Stimulated activated naive B cell treated with anti-CD40 and anti-IgM and Interleukin-4, amounts not matched to agents 10 μg/mL and 1 μg/mL and 100 μg/mL, for 72 hours (primary cell): ENCODE results near the gene SPACA4.

Source experiments
- ATAC-seq, 2 donors: fragments of 150-1000 bp; cut with Tn5 transposase; replicated peaks; 2 replicates each; pipeline ENCODE4 v1.10.0; 2021; ENCODE audit warnings: moderate library complexity in 1 of 2
- DNase-seq: peaks from one replicate; pipeline ENCODE4 v3.0.0; 2021
- H3K27ac Mint-ChIP-seq: one replicate; pipeline ENCODE4 v1.8.0; 2022; ENCODE audit warnings: mild to moderate bottlenecking, mixed read lengths
- H3K27me3 Mint-ChIP-seq, 2 donors: one replicate each; pipeline ENCODE4 v1.8.0; 2022; ENCODE audit warnings: mixed read lengths in 2 of 2
- H3K36me3 Mint-ChIP-seq, 2 donors: one replicate each; pipeline ENCODE4 v1.8.0; 2022; ENCODE audit warnings: mixed read lengths in 2 of 2, mild to moderate bottlenecking in 1 of 2
- H3K4me1 Mint-ChIP-seq, 2 donors: one replicate each; pipeline ENCODE4 v1.8.0; 2022; ENCODE audit warnings: mixed read lengths in 2 of 2, mild to moderate bottlenecking in 1 of 2
- H3K4me3 Mint-ChIP-seq, 2 donors: one replicate each; pipeline ENCODE4 v1.8.0; 2022; ENCODE audit warnings: mild to moderate bottlenecking in 2 of 2, mixed read lengths in 2 of 2, moderate library complexity in 1 of 2
- H3K9me3 Mint-ChIP-seq, 2 donors: one replicate each; pipeline ENCODE4 v1.8.0; 2022; ENCODE audit warnings: mixed read lengths in 2 of 2, mild to moderate bottlenecking in 1 of 2

Gene SPACA4

GRCh38 chr19:48618916-48619691 lies 12.6 kb downstream of the SPACA4 start, which contains the start of the genes RPL18 and SPHK2:
RPL18 (minus strand) TSS chr19:48619178; CDS start chr19:48619143, 35 bp downstream.
SPHK2 (plus strand) TSS chr19:48619506; CDS start chr19:48620515, 1,009 bp downstream.
- H3K9me3 Mint-ChIP-seq, result no peaks in the 10 kb centered on the region
- H3K27ac Mint-ChIP-seq, result peak within 1 kb of the TSS; percentile 100
- H3K4me1 Mint-ChIP-seq, result peaks cover 44 to 72% of the 10 kb centered on the region in 2 donors
- H3K27me3 Mint-ChIP-seq, result no peaks in the 10 kb centered on the region
- peak within 1 kb of the TSS; percentile 89 to 99 for H3K4me3 Mint-ChIP-seq
- DNase-seq (peak; percentile 98), ATAC-seq (peak; percentile 86 to 89)
- H3K36me3 Mint-ChIP-seq, result peaks cover 58 to 70% of the 10 kb centered on the region in 2 donors

GRCh38 chr19:48619692-48620585 lies 13.4 kb downstream of the SPACA4 start:
- Mint-ChIP-seq H3K27me3 (no peaks in the 10 kb centered on the region), H3K4me1 (peaks cover 46 to 80% of the 10 kb centered on the region in 2 donors), H3K4me3 (peak overlapping the region; percentile 89 to 99), H3K27ac (peak overlapping the region; percentile 100), H3K36me3 (peaks cover 55 to 63% of the 10 kb centered on the region in 2 donors), H3K9me3 (no peaks in the 10 kb centered on the region)
- ATAC-seq (no peak), DNase-seq (no peak)

- DNase-seq, result no peak
- Mint-ChIP-seq H3K27ac (peak overlapping the region; percentile 94), H3K27me3 (no peaks in the 10 kb centered on the region), H3K4me3 (peak overlapping the region; percentile 87), H3K4me1 (peaks cover 48 to 72% of the 10 kb centered on the region in 2 donors), H3K36me3 (peaks cover 24 to 30% of the 10 kb centered on the region in 2 donors), H3K9me3 (no peaks in the 10 kb centered on the region)
- no peak for ATAC-seq
Measured at GRCh38 chr19:48623556-48624066, 17.1 kb downstream of the SPACA4 start.

DNA sequence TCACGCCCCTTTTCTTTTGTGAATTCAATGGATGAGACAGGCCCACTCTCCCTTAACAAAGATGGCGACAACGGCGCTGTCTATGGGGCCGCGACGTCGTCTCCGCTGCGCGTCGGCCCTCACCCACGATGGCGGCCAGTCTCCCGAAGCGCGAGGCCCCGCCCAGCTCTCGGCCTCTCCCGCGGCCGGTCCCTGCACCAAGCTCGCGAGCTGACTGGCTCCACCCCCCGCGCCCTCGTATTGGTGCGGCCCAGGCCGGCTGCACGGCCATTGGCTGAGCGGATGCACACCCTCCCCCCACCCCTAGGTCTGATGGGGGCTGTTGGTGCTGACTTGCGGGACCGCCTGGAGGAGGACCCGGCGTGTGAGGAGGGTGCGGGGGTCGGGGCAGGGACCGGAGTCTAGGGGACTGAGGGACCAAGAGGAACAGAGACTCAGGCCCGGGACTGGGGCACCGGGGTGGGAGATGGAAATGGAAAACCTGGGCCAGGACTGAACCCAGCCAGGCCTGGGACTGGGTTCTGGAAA lies 17.6 kb downstream of the SPACA4 start:
- peaks cover 48 to 69% of the 10 kb centered on the region in 2 donors for H3K4me1 Mint-ChIP-seq
- no peaks in the 10 kb centered on the region for H3K27me3 Mint-ChIP-seq
- peak; percentile 95 for DNase-seq
- peaks cover 21 to 29% of the 10 kb centered on the region in 2 donors for H3K36me3 Mint-ChIP-seq
- H3K27ac Mint-ChIP-seq, result peak overlapping the region; percentile 94
- H3K9me3 Mint-ChIP-seq, result no peaks in the 10 kb centered on the region
- peak overlapping the region; percentile 87 for H3K4me3 Mint-ChIP-seq
- peak; percentile 78 to 81 for ATAC-seq

- peaks cover 24 to 31% of the 10 kb centered on the region in 2 donors for H3K36me3 Mint-ChIP-seq
- H3K27ac Mint-ChIP-seq, result peak overlapping the region; percentile 94
- DNase-seq, result no peak
- peak overlapping the region; percentile 87 for H3K4me3 Mint-ChIP-seq
- peaks cover 42 to 61% of the 10 kb centered on the region in 2 donors for H3K4me1 Mint-ChIP-seq
- ATAC-seq, result no peak
- H3K27me3 Mint-ChIP-seq, result no peaks in the 10 kb centered on the region
- H3K9me3 Mint-ChIP-seq, result no peaks in the 10 kb centered on the region
Measured at GRCh38 chr19:48624791-48625723, 18.5 kb downstream of the SPACA4 start.

DNA sequence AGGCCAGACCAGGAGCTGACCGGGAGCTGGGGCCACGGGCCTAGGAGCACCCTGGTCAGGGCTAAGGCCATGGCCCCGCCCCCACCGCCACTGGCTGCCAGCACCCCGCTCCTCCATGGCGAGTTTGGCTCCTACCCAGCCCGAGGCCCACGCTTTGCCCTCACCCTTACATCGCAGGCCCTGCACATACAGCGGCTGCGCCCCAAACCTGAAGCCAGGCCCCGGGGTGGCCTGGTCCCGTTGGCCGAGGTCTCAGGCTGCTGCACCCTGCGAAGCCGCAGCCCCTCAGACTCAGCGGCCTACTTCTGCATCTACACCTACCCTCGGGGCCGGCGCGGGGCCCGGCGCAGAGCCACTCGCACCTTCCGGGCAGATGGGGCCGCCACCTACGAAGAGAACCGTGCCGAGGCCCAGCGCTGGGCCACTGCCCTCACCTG lies 19.4 kb downstream of the SPACA4 start:
- peak overlapping the region in 1 of 2 donors; percentile 87 for H3K4me3 Mint-ChIP-seq
- no peaks in the 10 kb centered on the region for H3K9me3 Mint-ChIP-seq
- peak overlapping the region; percentile 66 for H3K27ac Mint-ChIP-seq
- H3K36me3 Mint-ChIP-seq, result peaks cover 26 to 38% of the 10 kb centered on the region in 2 donors
- H3K27me3 Mint-ChIP-seq, result no peaks in the 10 kb centered on the region
- ATAC-seq, result no peak
- peaks cover 42 to 65% of the 10 kb centered on the region in 2 donors for H3K4me1 Mint-ChIP-seq
- DNase-seq, result no peak

- Mint-ChIP-seq H3K27ac (peak overlapping the region; percentile 73), H3K27me3 (no peaks in the 10 kb centered on the region), H3K36me3 (peaks cover 22 to 31% of the 10 kb centered on the region in 2 donors), H3K4me3 (no peak overlapping the region), H3K9me3 (no peaks in the 10 kb centered on the region), H3K4me1 (peaks cover 34 to 63% of the 10 kb centered on the region in 2 donors)
- DNase-seq, result no peak
- ATAC-seq, result peak; percentile 25 to 33
Measured at GRCh38 chr19:48627201-48627864, 20.8 kb downstream of the SPACA4 start.

- no peak overlapping the region for H3K4me3 Mint-ChIP-seq
- no peaks in the 10 kb centered on the region for H3K9me3 Mint-ChIP-seq
- H3K36me3 Mint-ChIP-seq, result peaks cover 22 to 29% of the 10 kb centered on the region in 2 donors
- no peaks in the 10 kb centered on the region for H3K27me3 Mint-ChIP-seq
- no peak for DNase-seq
- ATAC-seq, result no peak
- H3K4me1 Mint-ChIP-seq, result peaks cover 36 to 64% of the 10 kb centered on the region in 2 donors
- no peak overlapping the region for H3K27ac Mint-ChIP-seq
Measured at GRCh38 chr19:48627865-48628314, 21.3 kb downstream of the SPACA4 start.

- peak overlapping the region; percentile 85 for H3K27ac Mint-ChIP-seq
- H3K27me3 Mint-ChIP-seq, result no peaks in the 10 kb centered on the region
- H3K4me3 Mint-ChIP-seq, result no peak overlapping the region
- H3K4me1 Mint-ChIP-seq, result peaks cover 37 to 65% of the 10 kb centered on the region in 2 donors
- peaks cover 17 to 23% of the 10 kb centered on the region in 2 donors for H3K36me3 Mint-ChIP-seq
- no peak for ATAC-seq
- no peaks in the 10 kb centered on the region for H3K9me3 Mint-ChIP-seq
- DNase-seq, result no peak
Measured at GRCh38 chr19:48628486-48629296, 22.1 kb downstream of the SPACA4 start.

GRCh38 chr19:48629297-48629598 lies 22.7 kb downstream of the SPACA4 start:
- Mint-ChIP-seq H3K4me1 (peaks cover 35 to 65% of the 10 kb centered on the region in 2 donors), H3K27me3 (no peaks in the 10 kb centered on the region), H3K9me3 (no peaks in the 10 kb centered on the region), H3K36me3 (peaks cover 13 to 20% of the 10 kb centered on the region in 2 donors), H3K4me3 (no peak overlapping the region), H3K27ac (no peak overlapping the region)
- no peak for DNase-seq
- no peak for ATAC-seq

DNA sequence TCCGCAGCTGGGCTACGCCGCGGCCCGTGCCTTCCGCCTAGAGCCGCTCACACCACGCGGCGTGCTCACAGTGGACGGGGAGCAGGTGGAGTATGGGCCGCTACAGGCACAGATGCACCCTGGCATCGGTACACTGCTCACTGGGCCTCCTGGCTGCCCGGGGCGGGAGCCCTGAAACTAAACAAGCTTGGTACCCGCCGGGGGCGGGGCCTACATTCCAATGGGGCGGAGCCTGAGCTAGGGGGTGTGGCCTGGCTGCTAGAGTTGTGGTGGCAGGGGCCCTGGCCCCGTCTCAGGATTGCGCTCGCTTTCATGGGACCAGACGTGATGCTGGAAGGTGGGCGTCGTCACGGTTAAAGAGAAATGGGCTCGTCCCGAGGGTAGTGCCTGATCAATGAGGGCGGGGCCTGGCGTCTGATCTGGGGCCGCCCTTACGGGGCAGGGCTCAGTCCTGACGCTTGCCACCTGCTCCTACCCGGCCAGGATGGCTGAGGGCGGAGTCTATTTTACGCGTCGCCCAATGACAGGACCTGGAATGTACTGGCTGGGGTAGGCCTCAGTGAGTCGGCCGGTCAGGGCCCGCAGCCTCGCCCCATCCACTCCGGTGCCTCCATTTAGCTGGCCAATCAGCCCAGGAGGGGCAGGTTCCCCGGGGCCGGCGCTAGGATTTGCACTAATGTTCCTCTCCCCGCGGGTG lies 23.2 kb downstream of the SPACA4 start:
- Mint-ChIP-seq H3K9me3 (no peaks in the 10 kb centered on the region), H3K36me3 (peaks cover 12 to 20% of the 10 kb centered on the region in 2 donors), H3K4me3 (no peak overlapping the region), H3K27ac (no peak overlapping the region), H3K27me3 (no peaks in the 10 kb centered on the region), H3K4me1 (peaks cover 33 to 65% of the 10 kb centered on the region in 2 donors)
- ATAC-seq (no peak), DNase-seq (no peak)
